ENCODE measurements around the gene BRINP1. TPM values are rescaled to one million over a fixed set of nuclear protein-coding genes. Genes with fewer than 3 reads are reported as not detected.

Gene BRINP1
- total RNA-seq, 1 donor from 2014 or later: 0.07 TPM

GRCh38 chr9:119343059-119343990 lies 25.9 kb downstream of the BRINP1 start:
- H3K36me3 Mint-ChIP-seq (ENCODE audit: low read depth): no peaks in the 10 kb centered on the region
- H3K27ac Mint-ChIP-seq (ENCODE audit: unreplicated experiment): no peak overlapping the region
- no peak for TF ChIP-seq CTCF (IDR thresholded peaks at IDR 0.05)
- H3K27me3 Mint-ChIP-seq (ENCODE audit: low read depth): no peaks in the 10 kb centered on the region
- no peak for DNase-seq (ENCODE audit: low spot score)
- H3K4me3 Mint-ChIP-seq (ENCODE audit: unreplicated experiment): no peak overlapping the region
- no peaks in the 10 kb centered on the region for H3K4me1 Mint-ChIP-seq (ENCODE audit: low read depth)
- peaks cover 4% of the 10 kb centered on the region for H3K9me3 Mint-ChIP-seq (ENCODE audit: low read depth)

GRCh38 chr9:119339056-119339455 lies 30.2 kb downstream of the BRINP1 start:
- H3K9me3 Mint-ChIP-seq (ENCODE audit: low read depth): peaks cover 4% of the 10 kb centered on the region
- no peak overlapping the region for H3K4me3 Mint-ChIP-seq (ENCODE audit: unreplicated experiment)
- H3K27ac Mint-ChIP-seq (ENCODE audit: unreplicated experiment): no peak overlapping the region
- no peaks in the 10 kb centered on the region for H3K36me3 Mint-ChIP-seq (ENCODE audit: low read depth)
- TF ChIP-seq CTCF (IDR thresholded peaks at IDR 0.05): no peak
- H3K4me1 Mint-ChIP-seq (ENCODE audit: low read depth): no peaks in the 10 kb centered on the region
- no peak for DNase-seq (ENCODE audit: low spot score)
- H3K27me3 Mint-ChIP-seq (ENCODE audit: low read depth): no peaks in the 10 kb centered on the region

GRCh38 chr9:119337573-119337972 lies 31.7 kb downstream of the BRINP1 start:
- no peaks in the 10 kb centered on the region for H3K36me3 Mint-ChIP-seq (ENCODE audit: low read depth)
- no peak for TF ChIP-seq CTCF (IDR thresholded peaks at IDR 0.05)
- peaks cover 4% of the 10 kb centered on the region for H3K9me3 Mint-ChIP-seq (ENCODE audit: low read depth)
- H3K4me1 Mint-ChIP-seq (ENCODE audit: low read depth): no peaks in the 10 kb centered on the region
- no peaks in the 10 kb centered on the region for H3K27me3 Mint-ChIP-seq (ENCODE audit: low read depth)
- no peak overlapping the region for H3K4me3 Mint-ChIP-seq (ENCODE audit: unreplicated experiment)
- no peak for DNase-seq (ENCODE audit: low spot score)
- H3K27ac Mint-ChIP-seq (ENCODE audit: unreplicated experiment): no peak overlapping the region

- no peak for DNase-seq (ENCODE audit: low spot score)
- no peak overlapping the region for H3K4me3 Mint-ChIP-seq (ENCODE audit: unreplicated experiment)
- TF ChIP-seq CTCF (IDR thresholded peaks at IDR 0.05): no peak
- no peaks in the 10 kb centered on the region for H3K27me3 Mint-ChIP-seq (ENCODE audit: low read depth)
- H3K9me3 Mint-ChIP-seq (ENCODE audit: low read depth): peaks cover 10% of the 10 kb centered on the region
- H3K27ac Mint-ChIP-seq (ENCODE audit: unreplicated experiment): no peak overlapping the region
- peaks cover 2% of the 10 kb centered on the region for H3K36me3 Mint-ChIP-seq (ENCODE audit: low read depth)
- H3K4me1 Mint-ChIP-seq (ENCODE audit: low read depth): no peaks in the 10 kb centered on the region
Observed at GRCh38 chr9:119334745-119335144, 34.5 kb downstream of the BRINP1 start.

- no peaks in the 10 kb centered on the region for H3K4me1 Mint-ChIP-seq (ENCODE audit: low read depth)
Observed at GRCh38 chr9:119333507-119334229, 35.6 kb downstream of the BRINP1 start.

More at GRCh38 chr9:119333507-119334229, 35.6 kb downstream of the BRINP1 start:
- Mint-ChIP-seq H3K9me3 (ENCODE audit: low read depth) (peaks cover 19% of the 10 kb centered on the region), H3K27ac (ENCODE audit: unreplicated experiment) (no peak overlapping the region), H3K27me3 (ENCODE audit: low read depth) (no peaks in the 10 kb centered on the region), H3K4me3 (ENCODE audit: unreplicated experiment) (no peak overlapping the region), H3K36me3 (ENCODE audit: low read depth) (peaks cover 3% of the 10 kb centered on the region)
- no peak for TF ChIP-seq CTCF (IDR thresholded peaks at IDR 0.05)
- no peak for DNase-seq (ENCODE audit: low spot score)
